CD4-positive, alpha-beta T cell treated with Interleukin-6 for 4 hours (primary cell): ENCODE measurements around the gene LOXHD1.

ENCODE experiments used
- DNase-seq: peaks from one replicate; pipeline ENCODE4 v3.0.0-alpha.2; 2020; ENCODE audit warnings: mixed read lengths

LOXHD1 gene

GRCh38 chr18:46536215-46536874, 120.7 kb downstream of the LOXHD1 start:
- DNase-seq, result no peak

- no peak for DNase-seq
Observed at GRCh38 chr18:46531482-46531881, 125.5 kb downstream of the LOXHD1 start.

DNA sequence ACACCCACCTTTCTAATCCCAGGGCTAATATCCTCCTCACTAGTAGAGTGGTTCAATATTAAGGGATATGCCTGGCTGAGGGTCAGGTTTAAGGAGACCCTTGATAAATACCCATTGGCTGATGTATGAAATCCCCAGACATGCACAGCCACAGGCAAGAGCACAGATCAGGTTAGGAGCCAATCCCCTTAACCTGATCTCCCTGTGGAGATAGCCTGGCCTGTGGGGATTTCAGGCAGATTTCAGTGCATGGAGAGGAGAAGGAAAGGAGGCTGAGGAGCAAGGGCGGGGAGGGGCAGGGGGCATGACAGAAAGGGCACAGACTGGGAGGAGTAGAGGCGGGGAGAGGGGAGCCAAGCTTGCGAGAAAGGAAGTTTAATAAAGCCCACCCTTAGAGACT, 129.0 kb downstream of the LOXHD1 start:
- DNase-seq, result no peak

DNA sequence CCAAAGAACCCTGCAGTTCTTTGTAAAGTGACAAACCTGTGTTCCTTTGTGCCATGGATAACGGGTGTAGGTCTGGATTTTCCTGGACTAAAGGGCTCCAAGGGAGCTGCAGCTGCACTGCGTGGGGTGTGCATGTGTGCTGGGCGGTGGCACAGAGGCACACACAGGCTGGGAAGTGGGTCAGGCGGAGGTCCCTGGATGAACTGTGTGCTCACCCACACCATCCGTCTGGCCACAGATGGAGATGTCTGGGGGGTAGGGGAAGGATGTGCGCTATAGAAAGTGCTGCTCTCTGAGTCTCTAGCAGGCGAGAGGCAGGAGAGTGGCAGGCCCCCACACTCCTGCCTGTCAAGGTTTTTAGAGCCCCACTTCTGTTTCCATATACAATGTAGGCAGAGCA, 137.2 kb downstream of the LOXHD1 start:
- DNase-seq, result no peak

- no peak for DNase-seq
Observed at GRCh38 chr18:46518438-46518837, 138.6 kb downstream of the LOXHD1 start.

DNA sequence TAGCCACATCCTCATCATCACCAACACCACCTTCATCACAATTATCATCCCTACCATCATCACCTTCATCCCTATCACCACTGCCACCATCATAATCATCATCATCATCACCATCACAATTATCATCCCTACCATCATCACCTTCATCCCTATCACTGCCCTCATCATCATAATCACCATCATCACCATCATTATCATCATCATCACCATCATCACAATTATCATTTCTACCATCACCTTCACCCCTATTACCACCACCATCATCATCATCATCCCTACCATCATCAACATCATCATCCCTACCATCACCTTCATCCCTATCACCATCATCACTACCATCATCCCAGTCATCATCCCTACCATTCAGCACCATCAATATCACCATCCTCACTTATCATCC, 140.5 kb downstream of the LOXHD1 start:
- DNase-seq, result no peak

GRCh38 chr18:46510386-46510785, 146.6 kb downstream of the LOXHD1 start:
- no peak for DNase-seq

DNA sequence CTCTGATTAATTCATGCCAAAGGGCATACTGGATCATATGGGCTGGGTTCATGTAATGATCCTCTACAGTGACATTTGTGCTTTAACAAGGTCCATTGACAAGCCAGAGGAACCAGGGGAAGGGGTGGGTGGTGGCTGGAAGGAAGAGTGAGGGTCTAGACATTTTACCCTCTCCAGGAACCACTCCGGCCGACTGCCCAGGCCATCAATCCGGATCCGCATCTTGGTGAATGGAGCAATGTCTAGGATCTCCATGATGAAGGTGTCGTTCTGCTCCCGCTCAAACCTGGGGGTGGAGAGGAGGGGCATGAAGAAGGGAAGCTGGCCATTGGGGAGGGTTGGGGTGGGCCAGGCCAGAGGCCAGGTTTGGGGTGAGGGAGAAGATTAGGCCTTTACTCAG, 147.5 kb downstream of the LOXHD1 start:
- DNase-seq, result no peak

- DNase-seq, result no peak
Observed at GRCh38 chr18:46506974-46507586, 149.9 kb downstream of the LOXHD1 start.

- no peak for DNase-seq
Observed at GRCh38 chr18:46502444-46502843, 154.6 kb downstream of the LOXHD1 start.

DNA sequence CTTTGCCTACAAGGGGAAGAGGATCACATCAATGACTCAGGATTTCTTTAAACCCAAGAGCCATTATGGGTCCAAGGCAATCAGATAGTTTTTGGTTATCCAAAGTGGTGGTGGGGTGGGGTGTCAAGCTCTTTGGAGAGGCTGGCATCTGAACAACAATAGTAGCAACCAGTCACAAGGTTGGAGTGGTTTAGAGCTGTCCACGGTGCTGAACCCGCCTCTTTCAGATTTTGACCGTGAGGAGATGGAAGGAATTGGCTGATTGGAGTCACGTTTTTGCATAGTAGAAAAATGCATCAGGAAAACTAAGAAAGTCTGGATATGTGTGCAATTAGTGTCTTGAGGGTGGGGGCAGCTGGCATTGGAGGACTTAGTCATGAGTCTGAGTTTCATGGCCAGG, 159.9 kb downstream of the LOXHD1 start:
- DNase-seq, result peak; percentile 6

GRCh38 chr18:46488471-46489213, 168.4 kb downstream of the LOXHD1 start:
- no peak for DNase-seq

DNA sequence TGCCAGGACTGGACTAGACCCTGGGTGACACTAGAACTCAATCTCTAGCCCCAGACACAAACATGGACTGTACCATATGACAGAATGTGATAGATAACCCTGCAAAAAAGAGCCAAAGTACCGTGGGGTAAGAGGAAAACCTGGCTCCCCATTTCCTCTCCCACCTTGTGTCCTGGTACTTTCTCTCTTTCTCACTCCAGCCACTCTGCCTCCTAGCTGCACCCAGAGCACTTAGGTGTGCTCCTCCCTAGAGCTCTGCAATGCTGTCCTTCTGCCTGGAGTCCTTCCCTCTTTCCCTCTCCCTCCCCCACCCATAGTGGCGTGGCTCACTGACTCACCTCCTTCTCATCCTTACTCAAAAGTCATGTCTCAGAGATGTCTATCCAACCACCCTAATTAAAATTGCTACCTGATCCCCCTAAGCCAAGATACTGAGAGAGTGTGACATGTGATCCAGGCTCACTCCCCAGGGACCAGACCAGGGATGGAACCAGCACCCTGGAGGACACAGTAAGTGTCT, 171.3 kb downstream of the LOXHD1 start:
- no peak for DNase-seq

- no peak for DNase-seq
Observed at GRCh38 chr18:46484971-46485370, 172.0 kb downstream of the LOXHD1 start.

GRCh38 chr18:46482831-46483230, 174.2 kb downstream of the LOXHD1 start:
- no peak for DNase-seq

DNA sequence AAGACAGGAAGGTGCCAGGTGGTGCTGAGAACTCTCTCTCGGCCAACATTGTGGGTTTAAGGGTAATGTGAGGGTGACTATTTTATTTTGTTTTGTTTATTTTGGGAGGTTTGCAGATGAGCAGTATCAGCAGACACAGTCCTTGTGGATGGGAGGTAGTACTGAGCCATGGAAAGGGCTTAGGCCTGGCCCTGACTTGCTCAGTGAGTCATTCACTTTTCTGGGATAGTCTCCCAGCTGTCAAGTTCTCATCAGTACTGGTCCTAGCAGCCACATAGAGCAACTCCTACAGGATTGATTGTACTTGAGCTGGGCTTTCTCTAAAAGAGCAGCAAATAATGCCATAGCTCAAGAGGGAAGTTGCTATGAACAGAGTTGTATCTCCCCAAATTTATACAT, 175.2 kb downstream of the LOXHD1 start:
- no peak for DNase-seq

DNA sequence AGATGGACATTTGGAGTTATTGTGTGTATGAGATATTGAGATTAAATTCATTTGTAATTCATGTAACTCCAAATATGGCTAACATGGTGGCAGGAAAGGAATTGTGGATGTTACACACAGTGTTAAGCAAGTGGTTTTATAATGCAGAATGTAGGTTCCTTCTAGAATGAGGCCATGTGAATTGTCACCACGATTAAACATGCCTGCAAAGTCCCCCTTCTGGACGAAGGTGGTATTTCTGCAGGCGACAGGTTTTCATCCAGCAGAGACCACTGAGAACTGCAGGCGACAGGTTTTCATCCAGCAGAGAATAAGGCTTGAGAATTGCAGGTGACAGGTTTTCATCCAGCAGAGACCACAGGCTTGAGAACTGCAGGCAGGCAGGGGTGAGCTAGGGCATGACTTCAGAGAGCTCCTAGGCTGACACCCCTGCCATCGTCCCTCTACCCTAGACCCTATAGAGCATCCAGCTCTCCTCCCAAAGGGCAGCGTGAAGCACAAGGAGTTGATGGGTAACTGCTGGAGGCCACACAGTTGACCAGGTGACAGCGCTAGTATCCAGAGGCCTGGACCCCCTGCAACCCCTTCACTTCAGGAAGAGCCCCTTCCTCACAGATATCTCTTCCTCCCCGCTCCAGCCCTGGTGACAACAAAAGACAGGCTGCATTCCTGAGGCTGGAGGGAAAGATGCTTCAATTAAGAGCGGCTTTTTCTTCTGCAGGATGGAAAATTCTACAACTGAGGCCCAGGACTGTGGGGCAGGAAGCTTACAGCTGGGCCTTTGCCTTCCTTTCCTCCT, 175.8 kb downstream of the LOXHD1 start:
- peak; percentile 54 for DNase-seq

DNA sequence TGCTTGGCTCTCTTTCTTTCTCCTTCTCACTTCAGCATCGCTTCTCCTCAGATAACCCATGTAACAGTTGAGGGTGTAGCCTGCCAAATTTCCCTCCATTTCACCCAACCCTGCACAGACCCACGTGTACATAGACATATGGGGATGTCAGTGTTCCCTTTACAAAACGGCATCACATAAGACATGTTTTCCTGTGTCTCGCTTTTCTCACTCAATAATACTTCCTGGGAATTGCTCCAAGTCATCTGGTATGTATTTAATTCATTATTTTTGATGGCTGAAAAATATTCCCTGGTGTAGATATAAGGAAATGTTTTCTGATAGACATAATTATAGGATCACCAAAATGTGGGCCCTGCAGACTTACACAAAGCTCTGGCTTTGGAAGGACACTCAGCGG, 176.8 kb downstream of the LOXHD1 start:
- DNase-seq, result no peak

DNA sequence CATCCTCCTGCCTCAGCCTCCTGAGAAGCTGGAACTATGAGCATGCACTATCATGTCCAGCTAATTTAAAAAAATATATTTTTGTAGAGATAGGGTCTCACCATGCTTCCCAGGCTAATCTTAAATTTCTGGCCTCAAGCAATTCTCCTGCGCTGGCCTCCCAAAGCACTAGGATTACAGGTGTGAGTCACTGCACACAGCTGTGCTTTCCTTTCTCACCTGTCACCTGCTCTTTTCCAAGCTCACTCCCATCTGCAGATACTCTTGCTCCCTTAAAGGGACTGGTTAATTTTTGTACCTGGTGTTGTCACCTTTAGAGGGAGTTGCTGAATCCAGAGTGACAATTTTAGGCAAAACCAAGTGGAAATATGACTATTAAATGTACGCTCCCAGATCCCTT, 178.2 kb downstream of the LOXHD1 start:
- DNase-seq, result no peak

- DNase-seq, result no peak
Observed at GRCh38 chr18:46477425-46478011, 179.5 kb downstream of the LOXHD1 start.

- no peak for DNase-seq
Observed at GRCh38 chr18:46475390-46475752, 181.6 kb downstream of the LOXHD1 start.

GRCh38 chr18:46474487-46475389, 182.3 kb downstream of the LOXHD1 start:
- no peak for DNase-seq
